HCT116 (cell line): ENCODE data around the gene ERMARD.

Source experiments
- CTCF ChIP-seq, 3 experiments: fragments of 200-600 bp in 1 of 3; sonication (generic) in 1 of 3; IDR thresholded peaks in 2 of 3; conservative IDR thresholded peaks in 1 of 3; 2 replicates each; pipeline ENCODE4 v1.5.1; 2012 to 2017; ENCODE audit warnings: low read depth in 2 of 3, low read length in 2 of 3, antibody characterized with exemption in 1 of 3, borderline replicate concordance in 1 of 3, control low read depth in 1 of 3, mild to moderate bottlenecking in 1 of 3, mixed read lengths in 1 of 3, mixed run types in 1 of 3, moderate library complexity in 1 of 3; ENCODE audit not compliant: insufficient read depth in 1 of 3
- EGR1 ChIP-seq: IDR thresholded peaks from 2 replicates; pipeline ENCODE4 v1.6.1; 2012; ENCODE audit warnings: low read depth
- EZH2 ChIP-seq: fragments of 200-600 bp; sonication (generic); IDR thresholded peaks from 2 replicates; pipeline ENCODE4 v1.6.1; 2017; ENCODE audit warnings: antibody characterized with exemption, mixed run types
- EZH2phosphoT487 ChIP-seq: fragments of 200-600 bp; IDR thresholded peaks from 2 replicates; pipeline ENCODE4 v1.6.1; 2018; ENCODE audit warnings: antibody characterized with exemption, borderline replicate concordance
- MAX ChIP-seq: IDR thresholded peaks from 2 replicates; pipeline ENCODE4 v1.6.1; 2012
- POLR2A ChIP-seq: IDR thresholded peaks from 2 replicates; pipeline ENCODE4 v1.7.0; 2011; ENCODE audit warnings: borderline replicate concordance; ENCODE audit not compliant: insufficient read depth, insufficient read length; ENCODE audit errors: extremely low read depth
- POLR2AphosphoS5 ChIP-seq: IDR thresholded peaks from 2 replicates; pipeline ENCODE4 v1.6.1; 2011; ENCODE audit warnings: mild to moderate bottlenecking, low read depth, low read length, moderate library complexity
- RAD21 ChIP-seq: IDR thresholded peaks from 2 replicates; pipeline ENCODE4 v1.6.1; 2012; ENCODE audit warnings: low read depth, mild to moderate bottlenecking
- REST ChIP-seq: IDR thresholded peaks from 2 replicates; pipeline ENCODE4 v1.6.1; 2012; ENCODE audit warnings: low read depth
- SP1 ChIP-seq: IDR thresholded peaks from 2 replicates; pipeline ENCODE4 v1.6.1; 2012; ENCODE audit warnings: low read depth
- TCF7L2 ChIP-seq: IDR thresholded peaks from 2 replicates; pipeline ENCODE4 v1.7.0; 2011; ENCODE audit warnings: borderline replicate concordance, inconsistent platforms; ENCODE audit not compliant: insufficient read depth, insufficient read length; ENCODE audit errors: extremely low read depth
- YY1 ChIP-seq: IDR thresholded peaks from 2 replicates; pipeline ENCODE4 v1.6.1; 2011; ENCODE audit warnings: low read length, low read depth, moderate library complexity, mild to moderate bottlenecking; ENCODE audit not compliant: insufficient replicate concordance; ENCODE audit errors: extremely low read depth
- ZBTB33 ChIP-seq: IDR thresholded peaks from 2 replicates; pipeline ENCODE4 v1.6.1; 2011; ENCODE audit warnings: mild to moderate bottlenecking, low read length, moderate library complexity; ENCODE audit not compliant: insufficient replicate concordance; ENCODE audit errors: extremely low read depth

GRCh38 chr6:169803816-169804340 is 52.5 kb downstream of the ERMARD start:
- TF ChIP-seq CTCF (IDR thresholded peaks at IDR 0.05 in 2 of 3, conservative IDR thresholded peaks at IDR 0.05 in 1 of 3; ENCODE audit: borderline replicate concordance in 1 of 3, insufficient read depth in 1 of 3, low read depth in 2 of 3, low read length in 2 of 3): no peak
- TF ChIP-seq ZBTB33: no peak
- no peak for TF ChIP-seq POLR2AphosphoS5
- no peak for TF ChIP-seq EGR1
- no peak for TF ChIP-seq MAX
- TF ChIP-seq TCF7L2: no peak
- TF ChIP-seq RAD21: no peak
- no peak for TF ChIP-seq POLR2A
- no peak for TF ChIP-seq YY1
- no peak for TF ChIP-seq SP1
- TF ChIP-seq EZH2: no peak
- no peak for TF ChIP-seq EZH2phosphoT487
- no peak for TF ChIP-seq REST
